LNCAP (cell line): Measurements from ENCODE around the gene PDGFRB.

Experiments
- CTCF ChIP-seq: fragments of 450-650 bp; IDR thresholded peaks from 2 replicates; pipeline ENCODE4 v1.5.1; 2017; ENCODE audit warnings: mild to moderate bottlenecking

PDGFRB gene

GRCh38 chr5:150066901-150067396 is 88.7 kb downstream of the PDGFRB start:
- TF ChIP-seq CTCF: no peak

GRCh38 chr5:150066436-150066835 is 89.2 kb downstream of the PDGFRB start:
- no peak for TF ChIP-seq CTCF

GRCh38 chr5:150065886-150066285 is 89.8 kb downstream of the PDGFRB start:
- no peak for TF ChIP-seq CTCF

- no peak for TF ChIP-seq CTCF
Observed at GRCh38 chr5:150065346-150065745, 90.3 kb downstream of the PDGFRB start.

- no peak for TF ChIP-seq CTCF
Observed at GRCh38 chr5:150064681-150065220, 90.9 kb downstream of the PDGFRB start.
